Mesothelial cell of epicardium (in vitro differentiated cells): ENCODE measurements around the gene ARHGAP40. TPM values are rescaled to one million over a fixed set of nuclear protein-coding genes. Genes with fewer than 3 reads are reported as not detected.
A peak's percentile ranks its signal among the peaks of the same experiment; 100 is the strongest.

Experiments used
- DNase-seq, 2 experiments: peaks; one replicate each; pipeline ENCODE4 v3.0.0; 2021; ENCODE audit warnings: low spot score in 2 of 2; ENCODE audit not compliant: unreplicated experiment in 2 of 2
- H3K27ac Mint-ChIP-seq: 2 replicates; pipeline ENCODE4 v1.8.0; 2021; ENCODE audit warnings: mixed read lengths
- H3K27me3 Mint-ChIP-seq: 2 replicates; pipeline ENCODE4 v1.8.0; 2021; ENCODE audit warnings: low read depth, mixed read lengths
- H3K36me3 Mint-ChIP-seq: 2 replicates; pipeline ENCODE4 v1.8.0; 2021; ENCODE audit warnings: mixed read lengths
- H3K4me1 Mint-ChIP-seq: 2 replicates; pipeline ENCODE4 v1.8.0; 2021; ENCODE audit warnings: mixed read lengths
- H3K4me3 Mint-ChIP-seq: 2 replicates; pipeline ENCODE4 v1.8.0; 2021; ENCODE audit warnings: mild to moderate bottlenecking, moderate library complexity, mixed read lengths
- H3K9me3 Mint-ChIP-seq: 2 replicates; pipeline ENCODE4 v1.8.0; 2021; ENCODE audit warnings: mixed read lengths
- total RNA-seq: library from RNA; stranded (reverse); gene quantifications from 3 replicates; pipeline ENCODE4 v1.2.1, GENCODE V29; 2021
- TF ChIP-seq, protein P1 (sequence below): fragments of 200-600 bp; sonication (generic); IDR thresholded peaks from one replicate; pipeline ENCODE4 v1.5.0; 2021; ENCODE audit warnings: antibody characterized with exemption; ENCODE audit not compliant: unreplicated experiment

The ARHGAP40 gene
- total RNA-seq, 1 donor from 2014 or later = 0.45 TPM

- Mint-ChIP-seq H3K9me3 (no peaks in the 10 kb centered on the region), H3K4me3 (no peak overlapping the region), H3K4me1 (no peaks in the 10 kb centered on the region), H3K27me3 (no peaks in the 10 kb centered on the region), H3K36me3 (no peaks in the 10 kb centered on the region), H3K27ac (no peak overlapping the region)
- TF ChIP-seq, protein P1, sequence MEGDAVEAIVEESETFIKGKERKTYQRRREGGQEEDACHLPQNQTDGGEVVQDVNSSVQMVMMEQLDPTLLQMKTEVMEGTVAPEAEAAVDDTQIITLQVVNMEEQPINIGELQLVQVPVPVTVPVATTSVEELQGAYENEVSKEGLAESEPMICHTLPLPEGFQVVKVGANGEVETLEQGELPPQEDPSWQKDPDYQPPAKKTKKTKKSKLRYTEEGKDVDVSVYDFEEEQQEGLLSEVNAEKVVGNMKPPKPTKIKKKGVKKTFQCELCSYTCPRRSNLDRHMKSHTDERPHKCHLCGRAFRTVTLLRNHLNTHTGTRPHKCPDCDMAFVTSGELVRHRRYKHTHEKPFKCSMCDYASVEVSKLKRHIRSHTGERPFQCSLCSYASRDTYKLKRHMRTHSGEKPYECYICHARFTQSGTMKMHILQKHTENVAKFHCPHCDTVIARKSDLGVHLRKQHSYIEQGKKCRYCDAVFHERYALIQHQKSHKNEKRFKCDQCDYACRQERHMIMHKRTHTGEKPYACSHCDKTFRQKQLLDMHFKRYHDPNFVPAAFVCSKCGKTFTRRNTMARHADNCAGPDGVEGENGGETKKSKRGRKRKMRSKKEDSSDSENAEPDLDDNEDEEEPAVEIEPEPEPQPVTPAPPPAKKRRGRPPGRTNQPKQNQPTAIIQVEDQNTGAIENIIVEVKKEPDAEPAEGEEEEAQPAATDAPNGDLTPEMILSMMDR = no peak
- no peak for DNase-seq
These were observed 29.8 kb downstream of the ARHGAP40 start for GRCh38 chr20:38631155-38632022.

DNA sequence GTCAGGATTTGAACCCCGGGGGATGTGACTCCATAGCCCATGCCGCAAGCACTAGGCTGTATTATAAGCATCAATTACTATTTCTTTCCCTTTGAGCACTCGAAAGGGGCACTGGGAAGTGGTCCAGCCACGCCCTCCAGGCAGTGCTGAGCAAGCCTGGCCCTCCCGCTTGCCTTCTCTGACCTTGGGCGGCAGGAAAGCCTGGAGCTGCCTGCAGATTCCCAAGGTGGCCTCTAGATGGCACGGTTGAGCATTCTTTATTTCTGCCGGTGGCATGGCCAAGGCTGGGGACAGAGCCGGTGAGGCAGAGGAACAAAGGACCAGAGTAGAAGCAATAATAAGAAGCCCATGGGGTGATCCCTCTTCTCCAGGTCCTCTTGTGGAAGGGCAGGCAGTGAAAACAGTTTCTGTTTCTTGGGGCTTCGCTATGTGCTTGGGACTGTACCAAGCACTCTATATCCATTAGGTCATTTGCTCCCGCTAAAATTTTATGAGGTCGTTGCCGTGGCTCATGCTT lies 32.0 kb downstream of the ARHGAP40 start:
- peak in 1 of 2 experiments; percentile 56 for DNase-seq
- H3K4me3 Mint-ChIP-seq = no peak overlapping the region
- H3K4me1 Mint-ChIP-seq = no peaks in the 10 kb centered on the region
- H3K27ac Mint-ChIP-seq = no peak overlapping the region
- no peaks in the 10 kb centered on the region for H3K36me3 Mint-ChIP-seq
- no peaks in the 10 kb centered on the region for H3K9me3 Mint-ChIP-seq
- H3K27me3 Mint-ChIP-seq = no peaks in the 10 kb centered on the region
- TF ChIP-seq, protein P1 = peak; percentile 80

DNA sequence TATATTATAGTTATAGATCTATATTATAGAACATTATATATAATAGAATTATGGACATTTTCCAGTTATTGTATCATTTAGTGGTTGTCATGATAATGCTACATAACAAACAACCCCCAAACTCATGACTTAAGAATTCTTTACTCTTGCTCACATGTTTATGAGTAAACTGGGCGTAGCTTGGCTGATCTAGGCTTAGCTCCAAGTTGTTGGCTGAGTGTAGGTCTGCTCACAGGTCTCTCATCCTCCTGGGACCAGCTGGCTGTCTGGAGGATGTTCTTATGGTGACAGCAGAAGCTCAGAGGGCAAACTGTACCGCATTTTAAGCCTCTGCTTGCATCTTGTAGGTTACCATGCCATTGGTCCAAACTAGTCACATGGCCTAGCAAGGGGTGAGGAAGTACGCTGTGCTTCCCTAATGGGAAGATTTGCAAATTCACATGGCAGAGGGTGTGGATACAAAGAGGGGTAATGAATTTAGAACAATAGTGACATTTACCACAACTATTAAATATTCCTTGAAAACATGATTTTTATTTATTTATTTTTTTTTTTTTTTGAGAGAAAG lies 34.2 kb downstream of the ARHGAP40 start:
- H3K4me3 Mint-ChIP-seq = no peak overlapping the region
- no peaks in the 10 kb centered on the region for H3K9me3 Mint-ChIP-seq
- H3K27me3 Mint-ChIP-seq = no peaks in the 10 kb centered on the region
- TF ChIP-seq, protein P1 = no peak
- H3K4me1 Mint-ChIP-seq = peaks cover 6% of the 10 kb centered on the region
- DNase-seq = no peak
- no peak overlapping the region for H3K27ac Mint-ChIP-seq
- no peaks in the 10 kb centered on the region for H3K36me3 Mint-ChIP-seq

- H3K9me3 Mint-ChIP-seq = no peaks in the 10 kb centered on the region
- H3K4me1 Mint-ChIP-seq = peaks cover 16% of the 10 kb centered on the region
These were observed 38.9 kb downstream of the ARHGAP40 start for GRCh38 chr20:38640521-38640920.

DNA sequence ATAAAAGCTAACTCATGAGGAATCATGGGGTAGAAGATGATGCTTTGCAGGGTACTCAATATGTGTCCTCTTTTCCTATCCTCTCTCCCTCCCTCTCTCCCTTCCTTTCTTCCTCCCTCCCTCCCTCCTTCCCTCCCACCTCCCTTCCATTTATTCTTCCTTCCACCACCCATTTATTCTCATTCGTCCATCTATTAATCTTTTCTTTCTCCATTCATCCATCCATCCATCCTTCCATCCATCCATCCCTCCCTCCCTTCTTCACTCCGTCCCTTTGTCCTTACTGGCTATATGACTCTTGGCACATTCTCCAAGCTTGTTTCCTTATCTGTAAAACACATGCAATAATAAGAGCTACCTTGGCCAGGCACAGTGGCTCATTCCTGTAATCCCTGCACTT lies 40.9 kb downstream of the ARHGAP40 start:
- H3K36me3 Mint-ChIP-seq = no peaks in the 10 kb centered on the region
- DNase-seq = no peak
- H3K9me3 Mint-ChIP-seq = no peaks in the 10 kb centered on the region
- peaks cover 34% of the 10 kb centered on the region for H3K27me3 Mint-ChIP-seq
- no peak overlapping the region for H3K27ac Mint-ChIP-seq
- TF ChIP-seq, protein P1 = no peak
- no peak overlapping the region for H3K4me3 Mint-ChIP-seq
- peaks cover 19% of the 10 kb centered on the region for H3K4me1 Mint-ChIP-seq

More at GRCh38 chr20:38640521-38640920, 38.9 kb downstream of the ARHGAP40 start:
- Mint-ChIP-seq H3K27me3 (peaks cover 17% of the 10 kb centered on the region), H3K4me3 (no peak overlapping the region), H3K27ac (peak overlapping the region; percentile 19), H3K36me3 (no peaks in the 10 kb centered on the region)
- TF ChIP-seq, protein P1 = no peak
- no peak for DNase-seq
